HG03097 (cell line): ENCODE data around the gene TMEM245.

Source experiments
- ATAC-seq: cut with Tn5 transposase; IDR thresholded peaks from one replicate; pipeline ENCODE4 v1.9.1; 2021; ENCODE audit not compliant: unreplicated experiment, low FRiP score

The TMEM245 gene

GRCh38 chr9:109107402-109108240 lies 12.1 kb downstream of the TMEM245 start:
- no peak for ATAC-seq

DNA sequence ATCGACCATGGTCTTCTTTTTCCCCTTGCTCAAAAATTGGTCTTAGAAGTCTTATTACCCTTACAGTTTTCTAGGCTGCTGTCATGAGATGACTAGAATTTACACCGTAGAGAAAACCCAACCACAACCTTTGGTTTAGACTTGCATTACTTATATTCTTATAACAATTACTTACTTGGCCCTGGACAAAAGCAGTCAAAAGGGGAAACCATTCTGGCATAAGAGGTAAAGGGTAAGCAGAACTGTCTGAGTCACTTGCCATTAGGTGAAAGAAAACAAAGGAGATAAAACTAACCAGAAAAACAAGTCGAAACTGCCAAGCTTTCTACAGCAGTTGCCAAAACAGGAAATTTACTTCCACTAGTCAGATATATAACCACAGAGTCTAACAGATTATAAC lies 17.9 kb downstream of the TMEM245 start:
- ATAC-seq = peak; percentile 72

DNA sequence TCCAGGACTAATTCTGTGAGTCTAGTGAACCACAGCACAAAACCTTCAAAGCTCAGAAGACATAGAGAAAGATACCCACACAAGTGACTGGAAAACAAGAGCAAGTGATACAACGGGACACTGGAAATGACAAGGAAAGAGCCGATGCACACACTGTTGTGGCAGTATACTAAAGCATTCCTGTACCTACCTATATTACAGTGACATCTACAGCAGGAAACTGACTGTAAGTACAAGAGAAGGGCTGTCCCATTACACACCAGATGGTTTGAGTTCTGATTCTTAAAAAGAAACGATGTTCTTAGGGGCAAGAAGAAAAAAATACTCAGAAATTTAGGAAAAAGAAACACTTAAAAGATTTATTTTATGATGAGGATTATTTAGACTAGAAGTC lies 18.5 kb downstream of the TMEM245 start:
- no peak for ATAC-seq

GRCh38 chr9:109100543-109101201 lies 19.1 kb downstream of the TMEM245 start:
- no peak for ATAC-seq

DNA sequence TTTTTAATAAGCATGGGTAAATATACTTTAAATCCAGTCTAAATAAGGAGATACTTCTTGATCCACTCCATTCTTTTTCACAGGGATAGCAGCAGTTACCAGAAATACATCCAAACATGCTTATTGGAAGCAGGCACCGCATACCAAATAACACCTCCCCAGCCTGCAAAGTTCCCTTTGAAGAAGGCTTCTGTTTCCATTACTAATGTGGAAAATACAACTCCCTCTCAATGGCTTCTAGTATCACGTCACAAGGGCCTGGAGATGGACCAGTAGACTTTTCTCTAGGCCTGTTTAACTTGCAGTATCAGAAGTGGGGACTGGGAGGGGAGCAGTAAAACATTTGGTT lies 20.8 kb downstream of the TMEM245 start:
- no peak for ATAC-seq

GRCh38 chr9:109098171-109098959 lies 21.4 kb downstream of the TMEM245 start:
- no peak for ATAC-seq

- no peak for ATAC-seq
Measured at GRCh38 chr9:109097146-109097545, 22.6 kb downstream of the TMEM245 start.

GRCh38 chr9:109095321-109095720 lies 24.4 kb downstream of the TMEM245 start:
- no peak for ATAC-seq

DNA sequence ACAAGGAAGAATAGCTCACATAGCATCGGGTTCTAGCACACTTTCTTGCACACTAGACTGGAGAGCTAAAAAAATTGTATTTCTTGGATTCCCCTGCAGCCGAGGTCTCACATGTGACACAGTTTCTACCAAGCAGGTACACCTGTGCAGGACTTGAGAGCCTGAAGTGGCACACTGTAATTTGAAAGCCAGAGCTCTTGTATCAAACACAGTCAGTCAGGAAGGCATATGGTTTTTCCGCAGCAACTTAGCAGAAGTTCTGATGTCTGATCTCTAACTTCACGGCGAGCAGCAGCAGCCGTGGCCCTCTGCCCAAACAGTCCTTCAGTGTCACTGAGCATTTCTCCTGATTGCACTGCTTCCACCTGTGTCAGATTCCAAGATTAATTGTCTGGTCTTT lies 25.5 kb downstream of the TMEM245 start:
- ATAC-seq = no peak

GRCh38 chr9:109092587-109092986 lies 27.2 kb downstream of the TMEM245 start:
- ATAC-seq = no peak

DNA sequence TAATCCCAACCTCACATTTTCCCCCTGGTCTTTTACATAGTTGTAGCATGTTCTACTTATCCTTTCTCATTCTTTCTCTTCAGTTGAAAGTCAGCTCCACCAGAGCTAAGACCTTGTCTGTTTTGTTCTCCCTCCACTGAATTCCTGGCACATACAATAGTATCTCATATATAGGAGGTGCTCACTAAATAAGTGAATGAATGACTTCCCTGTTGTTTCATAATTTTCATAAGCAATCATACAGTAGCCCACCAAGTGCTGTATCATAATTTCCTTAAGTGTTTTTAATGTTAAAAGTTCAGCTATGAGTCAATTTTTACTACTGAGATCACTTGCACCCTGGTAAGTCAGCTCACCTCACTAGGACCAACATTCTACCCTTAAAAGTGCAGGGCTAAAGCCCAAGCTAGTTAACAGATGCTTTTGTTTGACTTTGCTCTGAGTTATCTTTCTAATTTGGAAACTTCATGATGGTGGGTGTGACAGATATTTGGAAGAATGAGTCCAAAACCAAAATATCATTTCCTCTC lies 27.6 kb downstream of the TMEM245 start:
- no peak for ATAC-seq

DNA sequence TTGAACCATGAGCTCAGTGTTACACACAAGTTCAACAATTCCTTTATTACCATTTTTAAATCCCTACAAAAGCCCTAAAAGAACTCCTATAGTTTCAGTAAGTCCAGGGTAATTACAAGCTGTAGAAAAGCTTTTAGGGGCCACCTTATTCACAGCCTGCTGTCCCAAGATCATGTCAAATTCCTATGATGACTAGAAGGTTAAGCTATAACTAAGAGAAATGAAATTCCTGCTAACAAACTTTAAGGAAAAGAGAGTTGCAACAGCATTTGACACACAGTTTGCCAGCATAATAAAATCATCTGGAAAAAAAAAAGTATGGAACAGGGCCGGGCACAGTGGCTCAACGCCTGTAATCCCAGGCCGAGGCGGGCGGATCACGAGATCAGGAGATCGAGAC lies 31.5 kb downstream of the TMEM245 start:
- ATAC-seq = no peak

GRCh38 chr9:109087795-109088194 lies 32.0 kb downstream of the TMEM245 start:
- no peak for ATAC-seq

- no peak for ATAC-seq
Measured at GRCh38 chr9:109086221-109086620, 33.5 kb downstream of the TMEM245 start.

GRCh38 chr9:109085510-109085909 lies 34.2 kb downstream of the TMEM245 start:
- ATAC-seq = no peak

DNA sequence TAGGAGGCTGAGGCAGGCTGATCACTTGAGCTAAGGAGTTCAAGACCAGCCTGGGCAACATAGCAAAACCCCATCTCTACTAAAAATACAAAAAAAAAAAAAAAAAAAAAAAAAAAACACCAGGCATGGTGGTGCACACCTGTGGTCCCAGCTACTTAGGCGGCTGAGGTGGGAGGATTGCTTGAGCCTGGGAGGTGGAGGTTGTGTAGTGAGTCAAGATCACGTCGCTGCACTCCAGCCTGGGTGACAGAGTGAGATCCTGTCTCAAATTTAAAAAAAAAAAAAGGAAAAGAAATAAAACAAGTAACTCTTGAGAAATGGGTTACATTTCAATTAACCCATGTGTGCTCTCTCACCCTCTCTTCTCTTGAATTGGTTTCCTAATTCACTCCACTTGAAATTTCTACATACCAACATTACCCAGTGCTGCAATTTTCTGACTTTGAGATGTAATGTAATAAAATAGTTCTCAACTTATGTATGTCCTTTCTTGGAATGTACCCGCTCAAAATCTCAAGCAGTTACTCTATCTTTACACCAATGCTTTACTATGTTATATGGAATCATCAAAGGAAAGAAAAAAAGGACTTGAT lies 35.8 kb downstream of the TMEM245 start:
- no peak for ATAC-seq

GRCh38 chr9:109083141-109083540 lies 36.6 kb downstream of the TMEM245 start:
- ATAC-seq = no peak

GRCh38 chr9:109082091-109082620 lies 37.6 kb downstream of the TMEM245 start:
- ATAC-seq = no peak

DNA sequence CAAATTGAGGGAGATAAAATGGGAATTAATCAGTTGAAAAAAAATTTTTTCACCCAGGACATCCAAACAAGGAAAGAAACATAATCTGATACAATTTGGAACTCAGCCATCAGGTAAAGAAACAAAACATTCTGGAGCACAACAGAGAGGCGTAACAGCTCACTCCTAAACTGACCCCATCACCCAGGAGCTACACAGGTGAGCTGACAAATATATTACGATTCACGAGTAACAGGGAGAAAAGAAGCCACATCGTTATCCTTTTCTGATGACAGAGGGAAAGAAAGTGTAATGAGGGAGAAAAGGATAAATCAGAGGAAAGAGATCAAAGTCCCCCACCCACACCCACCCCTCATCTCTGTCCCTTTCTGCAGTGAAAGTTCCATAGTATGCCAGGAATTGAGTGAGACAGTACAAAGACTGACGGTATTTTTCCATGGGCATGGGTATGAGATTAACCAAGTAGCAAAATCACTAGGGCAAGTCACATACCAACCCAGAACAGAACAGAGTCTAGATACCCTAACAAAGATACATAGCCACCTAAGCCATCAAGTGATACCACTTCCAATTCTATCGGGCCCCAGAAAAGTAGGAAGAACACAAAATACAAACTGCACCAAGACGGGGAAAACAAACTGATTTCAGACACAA lies 45.4 kb downstream of the TMEM245 start:
- ATAC-seq = no peak

- no peak for ATAC-seq
Measured at GRCh38 chr9:109072821-109073435, 46.8 kb downstream of the TMEM245 start.
